ENCODE data around the gene ELFN1.
A peak's percentile ranks its signal among the peaks of the same experiment; 100 is the strongest.

ELFN1 gene

GRCh38 chr7:1677206-1678080 lies 7.4 kb downstream of the ELFN1 start:
- DNase-seq: no peak

- no peak for DNase-seq
Measured at GRCh38 chr7:1678081-1678543, 8.0 kb downstream of the ELFN1 start.

GRCh38 chr7:1678571-1679325 lies 8.7 kb downstream of the ELFN1 start:
- no peak for DNase-seq

- no peak for DNase-seq
Measured at GRCh38 chr7:1679326-1679965, 9.4 kb downstream of the ELFN1 start.

- no peak for DNase-seq
Measured at GRCh38 chr7:1679966-1680730, 10.1 kb downstream of the ELFN1 start.

GRCh38 chr7:1681581-1681980 lies 11.5 kb downstream of the ELFN1 start:
- no peak for DNase-seq

GRCh38 chr7:1685000-1685624 lies 15.0 kb downstream of the ELFN1 start:
- no peak for DNase-seq

- no peak for DNase-seq
Measured at GRCh38 chr7:1688542-1688941, 18.5 kb downstream of the ELFN1 start.

- no peak for DNase-seq
Measured at GRCh38 chr7:1689311-1689710, 19.2 kb downstream of the ELFN1 start.

- no peak for DNase-seq
Measured at GRCh38 chr7:1690359-1690958, 20.4 kb downstream of the ELFN1 start.

- no peak for DNase-seq
Measured at GRCh38 chr7:1691096-1691495, 21.0 kb downstream of the ELFN1 start.

- no peak for DNase-seq
Measured at GRCh38 chr7:1691601-1692514, 21.8 kb downstream of the ELFN1 start.

GRCh38 chr7:1692515-1693418 lies 22.7 kb downstream of the ELFN1 start:
- no peak for DNase-seq

- DNase-seq: peak in 1 of 2 experiments; percentile 29
Measured at GRCh38 chr7:1693419-1693990, 23.4 kb downstream of the ELFN1 start.

- DNase-seq: peak in 1 of 2 experiments; percentile 9
Measured at GRCh38 chr7:1693991-1694524, 24.0 kb downstream of the ELFN1 start.

GRCh38 chr7:1694611-1695511 lies 24.8 kb downstream of the ELFN1 start:
- peak; percentile 21 to 51 for DNase-seq

- DNase-seq: no peak
Measured at GRCh38 chr7:1695800-1696454, 25.9 kb downstream of the ELFN1 start.

Data from NCI-H524 (cell line).